ENCODE results near the gene NBEA.

NBEA gene

DNA sequence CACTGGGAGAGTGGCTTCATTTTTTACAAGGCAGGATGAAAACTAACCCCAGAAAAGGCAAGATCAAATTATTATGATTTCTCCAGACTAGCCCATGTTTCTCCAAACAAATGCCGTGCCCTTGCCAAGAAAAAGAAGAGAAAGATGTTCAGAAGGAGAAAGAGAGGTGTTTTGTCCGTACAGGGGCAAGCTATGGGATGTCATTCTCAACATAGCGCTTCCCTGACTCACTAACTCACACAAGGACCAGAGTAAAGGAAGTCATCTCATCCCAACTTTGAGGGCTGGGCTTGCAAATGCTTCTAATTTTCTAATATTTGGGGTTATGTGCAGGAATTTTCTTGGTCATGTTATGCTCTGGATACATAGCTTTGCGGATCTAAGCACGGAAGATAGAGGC lies 758.6 kb downstream of the NBEA start:
- DNase-seq (ENCODE audit: low spot score in 2 of 2) (no peak), ATAC-seq (no peak)
- Mint-ChIP-seq H3K9me3 (peaks cover 12% of the 10 kb centered on the region), H3K4me3 (no peak overlapping the region), H3K27ac (no peak overlapping the region), H3K36me3 (no peaks in the 10 kb centered on the region), H3K4me1 (no peaks in the 10 kb centered on the region)

DNA sequence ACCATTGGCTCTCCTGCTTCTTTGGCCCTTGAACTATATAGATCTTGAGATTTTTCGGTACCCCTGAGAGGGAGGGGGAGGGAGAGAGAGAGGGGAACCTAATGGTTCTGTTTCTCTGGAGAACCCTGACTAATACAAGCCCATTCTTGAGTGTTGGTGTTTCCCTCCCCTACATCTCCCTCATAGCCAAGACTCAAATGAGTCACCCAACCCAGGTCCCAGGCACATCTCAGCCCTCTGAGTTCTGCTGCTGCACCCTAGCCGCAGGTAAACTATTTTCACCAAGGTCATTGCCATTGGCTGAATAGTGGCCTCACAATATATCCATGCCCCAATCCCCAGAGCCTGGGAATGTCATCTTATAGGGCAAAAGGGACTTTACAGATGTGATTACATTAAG lies 760.2 kb downstream of the NBEA start:
- Mint-ChIP-seq H3K4me3 (no peak overlapping the region), H3K27ac (no peak overlapping the region), H3K9me3 (peaks cover 12% of the 10 kb centered on the region), H3K4me1 (no peaks in the 10 kb centered on the region), H3K36me3 (no peaks in the 10 kb centered on the region)
- ATAC-seq (no peak), DNase-seq (ENCODE audit: low spot score in 2 of 2) (no peak)

DNA sequence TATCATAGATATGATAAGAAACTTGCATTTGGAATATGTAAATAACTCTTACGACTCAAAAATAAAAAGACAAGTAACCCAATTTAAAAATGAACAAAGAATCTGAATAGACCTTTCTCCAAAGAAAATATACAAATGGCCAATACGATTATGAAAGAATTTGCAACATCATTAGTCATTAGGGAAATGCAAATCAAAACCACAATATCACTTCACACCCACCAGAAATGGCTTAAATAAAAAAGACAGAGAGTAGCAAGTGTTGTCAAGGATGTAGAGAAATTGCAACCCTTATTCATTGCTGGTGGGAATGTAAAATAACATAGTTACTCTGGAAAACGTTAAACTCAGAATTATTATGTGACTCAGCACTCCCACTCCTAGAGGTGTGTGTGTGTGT lies 761.0 kb downstream of the NBEA start:
- H3K4me1 Mint-ChIP-seq = no peaks in the 10 kb centered on the region
- no peak for DNase-seq (ENCODE audit: low spot score in 2 of 2)
- no peak overlapping the region for H3K4me3 Mint-ChIP-seq
- H3K27ac Mint-ChIP-seq = no peak overlapping the region
- peaks cover 12% of the 10 kb centered on the region for H3K9me3 Mint-ChIP-seq
- no peaks in the 10 kb centered on the region for H3K36me3 Mint-ChIP-seq
- ATAC-seq = no peak

DNA sequence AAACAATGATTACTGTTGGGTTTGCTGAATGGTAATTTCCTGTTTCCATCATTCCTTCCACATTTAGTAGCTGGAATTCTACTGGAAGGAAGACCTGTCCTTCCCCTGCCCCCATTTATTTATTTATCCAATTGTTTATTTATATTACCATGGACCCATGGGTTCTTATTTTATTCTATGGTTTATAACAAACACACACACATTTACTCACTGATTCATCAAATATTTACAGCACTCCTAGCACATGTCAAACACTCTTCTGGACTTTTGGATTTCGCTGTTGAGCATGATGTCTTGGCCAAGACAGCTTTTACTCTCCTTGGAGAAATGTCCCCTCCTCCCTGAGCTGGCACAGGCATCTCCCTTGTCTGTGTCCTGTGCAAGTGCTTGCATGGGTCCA lies 762.3 kb downstream of the NBEA start:
- Mint-ChIP-seq H3K27ac (no peak overlapping the region), H3K9me3 (peaks cover 12% of the 10 kb centered on the region), H3K4me1 (no peaks in the 10 kb centered on the region), H3K4me3 (no peak overlapping the region), H3K36me3 (no peaks in the 10 kb centered on the region)
- DNase-seq (ENCODE audit: low spot score in 2 of 2) (no peak), ATAC-seq (no peak)

DNA sequence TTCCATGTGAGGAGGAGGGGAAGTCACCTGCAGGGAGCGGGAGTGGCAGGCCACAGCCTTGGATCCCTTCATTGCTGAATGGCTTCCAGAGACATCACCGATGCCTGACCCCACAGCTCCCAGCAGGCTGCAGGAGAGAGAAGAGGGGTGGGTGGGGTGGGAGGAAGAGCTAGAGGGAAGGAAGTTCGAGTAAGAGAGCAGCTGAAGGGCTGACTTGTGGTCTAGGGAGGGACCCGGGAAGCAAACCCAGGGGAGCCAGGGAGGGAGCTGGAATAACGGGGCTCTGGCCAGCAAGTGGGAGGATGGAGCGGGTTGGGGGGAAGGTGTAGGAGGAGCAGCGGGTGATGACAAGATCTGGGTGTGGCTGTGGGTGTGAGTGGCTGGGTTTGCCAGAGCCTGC lies 764.2 kb downstream of the NBEA start:
- ATAC-seq (no peak), DNase-seq (ENCODE audit: low spot score in 2 of 2) (no peak)
- Mint-ChIP-seq H3K4me1 (no peaks in the 10 kb centered on the region), H3K36me3 (no peaks in the 10 kb centered on the region), H3K27ac (no peak overlapping the region), H3K9me3 (peaks cover 19% of the 10 kb centered on the region), H3K4me3 (no peak overlapping the region)

DNA sequence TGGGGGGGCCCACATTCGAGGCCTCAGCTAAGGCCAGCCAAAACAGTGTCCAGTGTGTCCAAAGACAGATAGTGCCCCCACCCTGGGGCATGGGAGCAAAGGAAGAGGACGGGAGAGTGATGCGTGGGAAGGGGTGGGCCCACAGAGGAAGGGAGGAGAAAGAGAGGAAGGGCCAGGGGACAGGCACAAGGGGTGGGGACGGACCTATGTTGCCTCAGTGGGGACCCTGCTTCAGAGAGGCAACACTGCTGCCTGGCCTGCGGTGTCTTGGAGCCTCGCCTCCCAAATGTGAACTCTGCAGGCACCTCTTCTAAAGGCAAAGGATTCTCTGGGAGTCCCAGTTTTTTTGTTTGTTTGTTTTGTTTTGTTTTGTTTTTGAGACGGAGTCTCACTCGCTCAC lies 764.7 kb downstream of the NBEA start:
- Mint-ChIP-seq H3K9me3 (peaks cover 18% of the 10 kb centered on the region), H3K4me3 (no peak overlapping the region), H3K27ac (no peak overlapping the region), H3K4me1 (no peaks in the 10 kb centered on the region), H3K36me3 (no peaks in the 10 kb centered on the region)
- ATAC-seq (no peak), DNase-seq (ENCODE audit: low spot score in 2 of 2) (no peak)

DNA sequence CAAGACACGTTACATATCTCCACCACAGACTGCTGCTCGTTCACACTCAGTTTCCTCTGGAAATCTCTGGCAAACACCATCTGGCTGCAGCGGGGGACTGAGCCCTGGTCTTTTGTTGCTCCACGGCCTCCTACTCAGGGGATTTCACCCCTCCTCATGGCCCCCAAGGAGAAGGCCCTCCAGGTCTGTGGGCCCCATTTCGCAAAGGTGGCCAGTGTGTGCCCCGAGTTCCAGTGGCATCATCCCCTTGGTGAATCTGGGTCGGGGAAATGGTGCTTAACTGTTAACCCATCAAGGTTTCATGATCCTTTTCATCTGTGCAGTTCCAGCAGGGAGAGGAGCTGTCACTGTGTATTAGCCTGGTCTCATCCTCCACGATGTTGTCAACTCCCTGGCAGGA lies 769.8 kb downstream of the NBEA start:
- H3K36me3 Mint-ChIP-seq = no peaks in the 10 kb centered on the region

DNA sequence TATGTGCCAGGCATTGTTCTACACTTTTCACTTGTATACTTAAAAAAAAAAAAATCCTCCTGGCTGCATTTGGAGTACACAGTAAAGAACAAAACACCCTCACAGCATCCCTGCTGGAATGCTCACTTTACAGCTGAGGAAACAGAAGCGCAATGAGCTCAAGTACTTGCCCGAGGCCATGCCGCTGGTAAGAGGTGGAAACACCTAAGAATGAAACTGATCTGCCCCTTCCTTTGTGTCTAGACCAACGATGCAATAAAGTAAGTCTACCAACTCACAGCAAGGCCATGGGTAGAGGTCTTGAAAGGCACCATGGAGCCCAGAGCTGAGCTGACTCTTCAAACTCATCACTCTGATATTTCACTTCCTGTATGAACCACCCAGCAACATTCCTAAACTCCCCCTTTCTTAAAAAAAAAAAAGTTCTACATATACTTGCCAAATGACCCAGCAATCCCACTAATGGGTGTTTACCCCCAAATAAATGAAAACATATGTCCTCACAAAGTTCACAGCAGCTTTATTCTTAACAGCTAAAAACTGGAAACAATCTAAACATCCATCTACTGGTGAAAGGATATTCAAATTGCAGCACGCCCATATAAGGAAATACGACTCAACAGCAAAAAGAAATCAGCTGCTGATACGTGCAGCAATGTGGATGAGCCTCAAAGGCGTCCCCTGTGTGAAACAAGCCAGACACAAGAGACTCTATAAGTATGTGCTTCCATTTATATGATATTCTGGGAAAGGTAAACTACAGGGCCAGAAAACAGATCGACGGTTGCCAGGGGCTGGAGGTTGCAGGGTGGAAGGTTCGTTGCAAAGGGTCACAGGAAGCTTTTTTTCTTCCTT lies 771.1 kb downstream of the NBEA start:
- ATAC-seq (no peak), DNase-seq (ENCODE audit: low spot score in 2 of 2) (no peak)
- Mint-ChIP-seq H3K4me3 (no peak overlapping the region), H3K9me3 (peaks cover 7% of the 10 kb centered on the region), H3K4me1 (no peaks in the 10 kb centered on the region), H3K36me3 (no peaks in the 10 kb centered on the region), H3K27ac (no peak overlapping the region)

More for the DNA sequence above, 769.8 kb downstream of the NBEA start:
- Mint-ChIP-seq H3K4me1 (no peaks in the 10 kb centered on the region), H3K9me3 (peaks cover 7% of the 10 kb centered on the region), H3K4me3 (no peak overlapping the region), H3K27ac (no peak overlapping the region)
- ATAC-seq = no peak
- DNase-seq (ENCODE audit: low spot score in 2 of 2) = no peak

DNA sequence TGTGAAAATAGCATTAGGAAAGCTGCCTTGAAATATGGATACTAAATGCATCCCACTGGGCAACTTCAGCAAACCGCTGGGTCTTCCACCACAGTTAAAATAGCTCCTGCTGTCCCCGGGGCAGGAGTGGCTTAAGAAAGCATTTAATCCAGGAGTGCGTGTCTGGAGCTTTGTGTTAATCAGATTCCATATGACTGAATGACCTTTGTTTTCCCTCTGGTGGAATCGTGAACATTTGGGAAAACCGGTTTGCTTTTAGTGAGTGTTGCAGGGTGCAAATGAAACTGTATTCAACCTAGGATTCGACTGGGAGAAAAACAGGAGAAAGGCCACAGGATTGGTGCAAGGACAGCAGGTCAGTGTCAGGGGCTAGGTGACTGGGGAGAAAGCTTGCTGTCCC lies 772.1 kb downstream of the NBEA start:
- no peak overlapping the region for H3K4me3 Mint-ChIP-seq

DNA sequence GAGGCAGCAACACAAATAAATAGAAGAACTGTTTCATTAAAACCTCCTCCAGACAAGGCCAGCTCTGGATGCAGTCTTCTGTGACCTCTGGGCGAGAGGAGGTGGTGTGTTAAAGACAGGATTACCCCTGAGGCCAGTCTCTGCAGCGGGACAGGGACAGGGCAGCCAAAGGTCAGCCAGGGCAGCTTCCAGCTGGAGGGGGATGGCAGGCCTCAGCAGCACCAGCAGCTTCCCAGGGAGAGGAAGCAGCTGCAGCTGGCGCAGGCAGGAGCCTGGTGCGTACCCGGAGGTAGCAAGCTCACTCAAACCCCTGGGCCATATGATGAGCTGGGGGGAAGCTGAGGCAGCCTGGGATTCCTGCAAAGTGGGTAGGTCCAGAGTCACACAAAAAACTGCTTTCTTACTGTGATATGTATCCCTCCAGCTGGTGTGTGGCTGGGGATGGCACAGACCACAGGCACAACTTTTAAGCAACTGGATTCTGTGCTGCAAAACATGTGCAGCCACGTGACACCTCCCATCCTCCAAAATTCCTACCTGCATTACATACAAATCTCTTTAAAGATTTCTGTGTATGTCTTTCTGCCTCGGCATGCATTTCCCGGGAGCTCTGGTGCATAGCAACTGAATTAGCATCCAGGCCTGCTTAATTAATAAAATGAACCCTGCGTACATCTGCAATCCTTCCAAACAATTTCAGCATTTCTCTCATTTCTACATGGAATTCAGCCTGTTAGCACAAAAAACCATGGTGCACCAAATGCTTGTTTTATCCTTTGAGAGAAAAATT lies 772.7 kb downstream of the NBEA start:
- H3K4me3 Mint-ChIP-seq = no peak overlapping the region
- peaks cover 3% of the 10 kb centered on the region for H3K9me3 Mint-ChIP-seq
- DNase-seq (ENCODE audit: low spot score in 2 of 2) (no peak), ATAC-seq (peak; percentile 15)
- no peaks in the 10 kb centered on the region for H3K36me3 Mint-ChIP-seq
- H3K4me1 Mint-ChIP-seq = no peaks in the 10 kb centered on the region
- H3K27ac Mint-ChIP-seq = no peak overlapping the region

More for the DNA sequence above, 772.1 kb downstream of the NBEA start:
- Mint-ChIP-seq H3K4me1 (no peaks in the 10 kb centered on the region), H3K27ac (no peak overlapping the region), H3K9me3 (peaks cover 7% of the 10 kb centered on the region), H3K36me3 (no peaks in the 10 kb centered on the region)
- DNase-seq (ENCODE audit: low spot score in 2 of 2) (no peak), ATAC-seq (no peak)

DNA sequence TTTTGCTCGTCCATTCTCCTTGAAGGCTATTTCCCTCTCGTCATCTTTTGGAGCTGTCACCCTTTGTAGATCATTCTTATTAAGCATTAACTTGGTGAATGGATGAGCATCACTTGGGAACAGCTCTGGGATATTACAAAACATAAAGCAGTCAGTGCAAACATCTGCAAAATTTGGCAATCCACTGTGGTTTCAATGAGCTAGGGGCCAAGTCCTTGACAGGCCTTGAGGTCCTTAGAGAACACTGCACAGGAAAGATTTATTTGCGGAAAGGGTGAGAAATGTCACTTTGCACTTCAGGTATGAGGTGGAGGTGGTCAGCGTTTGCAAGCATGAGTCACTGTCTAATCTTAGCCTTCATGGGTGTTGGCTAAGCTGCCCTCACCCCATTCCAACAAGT lies 774.1 kb downstream of the NBEA start:
- Mint-ChIP-seq H3K9me3 (no peaks in the 10 kb centered on the region), H3K4me3 (no peak overlapping the region), H3K36me3 (no peaks in the 10 kb centered on the region), H3K4me1 (peaks cover 6% of the 10 kb centered on the region), H3K27ac (no peak overlapping the region)
- ATAC-seq (no peak), DNase-seq (ENCODE audit: low spot score in 2 of 2) (no peak)

DNA sequence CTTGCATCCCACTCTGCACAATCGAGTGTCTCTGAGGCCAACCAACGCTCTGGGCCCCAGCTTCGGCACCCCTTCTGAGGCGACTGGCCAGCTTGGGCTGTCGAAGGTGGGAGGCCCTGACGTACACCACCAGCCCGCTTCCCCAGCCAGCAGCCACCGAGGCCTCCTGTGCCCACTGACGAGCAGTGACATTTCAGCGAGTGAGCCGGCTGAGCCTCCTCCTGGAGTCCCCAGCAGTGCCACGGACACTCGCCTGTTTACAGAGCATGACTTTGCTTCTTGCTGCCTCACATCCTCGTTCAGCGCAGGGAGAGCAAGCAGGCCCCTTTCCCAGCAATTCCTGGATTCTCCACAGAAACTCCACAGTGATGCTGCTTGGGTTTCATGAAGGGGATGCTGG lies 774.7 kb downstream of the NBEA start:
- H3K36me3 Mint-ChIP-seq = no peaks in the 10 kb centered on the region
- H3K27ac Mint-ChIP-seq = no peak overlapping the region
- DNase-seq (ENCODE audit: low spot score in 2 of 2) (no peak), ATAC-seq (no peak)
- no peaks in the 10 kb centered on the region for H3K9me3 Mint-ChIP-seq
- H3K4me1 Mint-ChIP-seq = peaks cover 6% of the 10 kb centered on the region
- H3K4me3 Mint-ChIP-seq = no peak overlapping the region

DNA sequence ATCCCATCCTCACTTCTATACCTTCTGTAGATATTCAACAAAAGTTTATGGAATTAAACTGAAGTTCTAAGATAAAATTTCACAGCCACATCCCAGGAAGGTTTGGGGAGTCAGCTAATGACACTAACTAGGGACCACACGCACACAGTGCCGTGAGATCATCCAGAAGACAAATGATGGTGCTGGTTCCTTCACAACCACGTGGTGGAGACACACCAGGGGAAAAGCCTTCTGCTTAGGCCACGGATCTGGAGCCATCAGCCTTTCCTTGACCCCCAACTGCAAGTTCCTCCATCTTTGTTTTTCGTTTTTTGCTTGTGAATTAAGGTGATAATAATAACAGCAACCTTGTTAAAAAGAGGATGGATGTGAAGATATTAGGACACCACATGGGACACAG lies 776.0 kb downstream of the NBEA start:
- Mint-ChIP-seq H3K36me3 (no peaks in the 10 kb centered on the region), H3K27ac (no peak overlapping the region), H3K4me3 (no peak overlapping the region), H3K4me1 (peaks cover 6% of the 10 kb centered on the region), H3K9me3 (no peaks in the 10 kb centered on the region)
- ATAC-seq = no peak
- no peak for DNase-seq (ENCODE audit: low spot score in 2 of 2)

DNA sequence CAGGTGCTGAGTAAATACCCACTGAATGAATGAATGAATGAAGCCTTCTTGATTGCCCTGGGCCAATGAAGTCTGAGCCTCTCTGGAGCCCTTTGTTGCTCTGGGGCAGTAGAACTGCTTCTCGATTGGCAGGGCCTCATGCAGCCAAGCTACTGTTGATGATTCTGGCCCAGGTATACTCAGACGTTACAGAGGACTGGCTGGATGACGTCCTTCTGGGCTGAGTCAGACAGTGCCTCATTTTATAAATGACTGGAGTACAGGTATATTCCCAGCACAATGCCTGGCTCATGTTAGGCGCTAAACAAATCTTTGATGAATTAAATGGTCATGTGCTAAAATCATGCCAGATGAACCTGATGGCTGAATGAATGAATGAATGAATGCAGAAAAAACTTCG lies 778.2 kb downstream of the NBEA start:
- no peaks in the 10 kb centered on the region for H3K36me3 Mint-ChIP-seq
- no peak overlapping the region for H3K4me3 Mint-ChIP-seq
- ATAC-seq = no peak

DNA sequence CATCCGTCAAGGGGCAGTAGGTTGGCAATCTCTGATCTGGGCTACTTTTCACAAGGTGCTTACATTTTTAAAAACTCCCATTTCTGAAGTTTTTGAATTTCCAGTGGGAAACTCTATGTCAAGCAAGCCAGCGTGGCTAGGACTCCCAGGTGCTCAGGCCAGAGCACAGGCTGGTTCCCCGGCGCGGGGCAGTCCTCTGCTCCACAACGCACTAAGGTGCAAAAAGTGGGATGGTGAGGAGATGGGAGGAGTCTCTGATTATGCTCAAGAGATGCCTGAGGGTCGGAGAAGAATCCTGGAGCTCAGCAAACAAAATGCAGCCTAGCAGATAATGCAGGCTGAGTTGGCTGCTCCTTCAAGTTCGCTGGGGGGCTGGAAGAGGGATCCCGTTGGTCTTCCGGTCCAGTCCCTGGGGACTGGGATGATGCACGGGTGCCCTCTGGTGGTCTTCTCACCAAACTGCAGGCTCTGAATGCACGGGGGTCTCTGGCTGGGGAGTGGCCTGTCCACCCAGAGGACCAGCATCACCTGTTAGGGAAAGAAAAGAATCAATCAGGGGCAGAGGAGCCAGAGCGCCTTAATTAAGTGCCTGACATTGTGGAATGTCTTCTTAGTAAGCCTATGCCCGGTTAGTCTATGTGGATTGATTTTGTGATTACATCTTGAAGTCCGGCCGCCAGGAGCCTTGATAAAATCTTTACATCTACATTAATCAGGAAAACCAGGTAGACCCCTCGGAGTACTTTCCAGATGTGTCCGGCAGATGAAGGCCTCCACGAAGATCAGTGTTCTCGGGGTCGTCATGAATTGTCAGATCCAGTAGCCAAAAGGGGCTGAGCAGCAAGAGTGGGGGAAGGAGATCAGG lies 778.9 kb downstream of the NBEA start:
- ATAC-seq (peak; percentile 27), DNase-seq (ENCODE audit: low spot score in 2 of 2) (peak; percentile 5 to 64)
- Mint-ChIP-seq H3K36me3 (no peaks in the 10 kb centered on the region), H3K4me1 (peaks cover 6% of the 10 kb centered on the region), H3K9me3 (peaks cover 5% of the 10 kb centered on the region), H3K27ac (no peak overlapping the region), H3K4me3 (no peak overlapping the region)

More for the DNA sequence above, 778.2 kb downstream of the NBEA start:
- no peak overlapping the region for H3K27ac Mint-ChIP-seq
- peaks cover 6% of the 10 kb centered on the region for H3K4me1 Mint-ChIP-seq
- no peak for DNase-seq (ENCODE audit: low spot score in 2 of 2)
- no peaks in the 10 kb centered on the region for H3K9me3 Mint-ChIP-seq
